GM12872 (cell line): Measurements from ENCODE around the gene SORCS2.

Experiments
- CTCF ChIP-seq: IDR thresholded peaks from 3 replicates; pipeline ENCODE4 v1.5.1; 2011; ENCODE audit warnings: low read depth, mild to moderate bottlenecking, low read length, moderate library complexity; ENCODE audit not compliant: insufficient read depth

SORCS2 gene

GRCh38 chr4:7370038-7370437, 177.7 kb downstream of the SORCS2 start:
- TF ChIP-seq CTCF, result no peak

- TF ChIP-seq CTCF, result no peak
Observed at GRCh38 chr4:7371210-7371941, 179.0 kb downstream of the SORCS2 start.

GRCh38 chr4:7372673-7373072, 180.3 kb downstream of the SORCS2 start:
- no peak for TF ChIP-seq CTCF

- no peak for TF ChIP-seq CTCF
Observed at GRCh38 chr4:7374571-7374970, 182.2 kb downstream of the SORCS2 start.

- TF ChIP-seq CTCF, result no peak
Observed at GRCh38 chr4:7375427-7375826, 183.1 kb downstream of the SORCS2 start.

GRCh38 chr4:7377223-7377865, 185.0 kb downstream of the SORCS2 start:
- TF ChIP-seq CTCF, result no peak

GRCh38 chr4:7379186-7379585, 186.8 kb downstream of the SORCS2 start:
- TF ChIP-seq CTCF, result no peak
